Ovary (tissue), 3 donors: Measurements from ENCODE around the gene DPY19L3.

Source experiments
- EP300 ChIP-seq: sonication (generic); formaldehyde crosslinking; IDR thresholded peaks from one replicate; pipeline ENCODE4 v1.6.1; 2017; ENCODE audit warnings: antibody characterized with exemption
- POLR2A ChIP-seq: fragments of 450-650 bp; IDR thresholded peaks from one replicate; pipeline ENCODE4 v1.6.1; 2017; ENCODE audit warnings: antibody characterized with exemption, mild to moderate bottlenecking, moderate library complexity
- TF ChIP-seq, protein P1 (sequence below), 3 donors: fragments of 450-650 bp in 2 of 3; fragments of 200-600 bp in 1 of 3; IDR thresholded peaks; one replicate each; pipeline versions ENCODE4 v1.5.1 to v1.8.0; 2016 to 2022; ENCODE audit warnings: antibody characterized with exemption in 3 of 3, mild to moderate bottlenecking in 1 of 3
- donor health status: DM: no; HTN: no; CAD: no.

DNA sequence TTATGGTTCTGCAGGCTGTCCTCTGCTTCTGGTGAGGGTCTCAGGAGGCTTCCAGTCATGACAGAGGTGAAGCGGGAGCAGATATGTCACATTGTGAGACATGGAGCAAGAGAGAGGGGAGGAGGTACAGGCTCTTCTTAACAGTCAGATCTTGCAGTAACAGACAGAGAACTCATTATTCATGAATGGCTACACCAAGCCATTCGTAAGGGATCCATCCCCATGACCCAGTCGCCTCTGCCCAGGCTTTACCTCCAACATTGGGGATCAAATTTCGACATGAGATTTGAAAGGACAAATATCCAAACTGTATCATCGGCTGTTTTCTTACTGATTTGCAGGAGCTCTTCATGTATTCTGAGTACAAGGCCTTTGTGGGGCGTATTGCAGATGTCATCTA, 38.5 kb upstream of the DPY19L3 start:
- TF ChIP-seq, protein P1, sequence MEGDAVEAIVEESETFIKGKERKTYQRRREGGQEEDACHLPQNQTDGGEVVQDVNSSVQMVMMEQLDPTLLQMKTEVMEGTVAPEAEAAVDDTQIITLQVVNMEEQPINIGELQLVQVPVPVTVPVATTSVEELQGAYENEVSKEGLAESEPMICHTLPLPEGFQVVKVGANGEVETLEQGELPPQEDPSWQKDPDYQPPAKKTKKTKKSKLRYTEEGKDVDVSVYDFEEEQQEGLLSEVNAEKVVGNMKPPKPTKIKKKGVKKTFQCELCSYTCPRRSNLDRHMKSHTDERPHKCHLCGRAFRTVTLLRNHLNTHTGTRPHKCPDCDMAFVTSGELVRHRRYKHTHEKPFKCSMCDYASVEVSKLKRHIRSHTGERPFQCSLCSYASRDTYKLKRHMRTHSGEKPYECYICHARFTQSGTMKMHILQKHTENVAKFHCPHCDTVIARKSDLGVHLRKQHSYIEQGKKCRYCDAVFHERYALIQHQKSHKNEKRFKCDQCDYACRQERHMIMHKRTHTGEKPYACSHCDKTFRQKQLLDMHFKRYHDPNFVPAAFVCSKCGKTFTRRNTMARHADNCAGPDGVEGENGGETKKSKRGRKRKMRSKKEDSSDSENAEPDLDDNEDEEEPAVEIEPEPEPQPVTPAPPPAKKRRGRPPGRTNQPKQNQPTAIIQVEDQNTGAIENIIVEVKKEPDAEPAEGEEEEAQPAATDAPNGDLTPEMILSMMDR (IDR thresholded peaks at IDR 0.05): no peak
- TF ChIP-seq POLR2A (no peak), EP300 (no peak)
